B cell (primary cell): Measurements from ENCODE around the gene PIK3CD. TPM values are rescaled to one million over a fixed set of nuclear protein-coding genes. Genes with fewer than 3 reads are reported as not detected.

Experiments used
- ATAC-seq: fragments of 200-7000 bp; cut with Tn5 transposase; one replicate; pipeline ENCODE4 v1.10.0; 2021; ENCODE audit warnings: low read depth, mild to moderate bottlenecking, moderate number of reproducible peaks, moderate library complexity
- CTCF ChIA-PET: fragments of 350-600 bp; sonication (Branson Sonifier 250); formaldehyde crosslinking; loops from one replicate; lab custom pipeline; 2021; ENCODE audit warnings: antibody characterized with exemption, inconsistent platforms; lab: Charles Lee
- POLR2A ChIA-PET: fragments of 350-600 bp; sonication (Branson Sonifier 250); formaldehyde crosslinking; loops from one replicate; lab custom pipeline; 2021; ENCODE audit warnings: antibody characterized with exemption; lab: Charles Lee
- DNase-seq: peaks from one replicate; pipeline ENCODE4 v3.0.0; 2013
- H2AFZ ChIP-seq: 2 replicates; pipeline ENCODE4 v1.6.1; 2012; ENCODE audit warnings: mild to moderate bottlenecking, low read depth, low read length; ENCODE audit not compliant: insufficient read depth, poor library complexity, severe bottlenecking
- H3K27ac ChIP-seq, 2 donors: 1 replicate in 1 of 2; 2 replicates in 1 of 2; pipeline ENCODE4 v1.5.1; 2012 to 2013; ENCODE audit warnings: low read length in 2 of 2, mild to moderate bottlenecking in 2 of 2, moderate library complexity in 1 of 2
- H3K27me3 ChIP-seq, 4 experiments: fragments of 200-600 bp in 1 of 4; sonication (generic) in 1 of 4; replicated peaks in 1 of 4; 1 replicate in 2 of 4; 2 replicates in 2 of 4; pipeline versions ENCODE4 v1.6.1 to v1.7.0; 2013 to 2016; ENCODE audit warnings: low read length in 3 of 4, mild to moderate bottlenecking in 2 of 4, mixed read lengths in 1 of 4, moderate library complexity in 1 of 4; ENCODE audit not compliant: insufficient read depth in 4 of 4, control insufficient read depth in 3 of 4; ENCODE audit errors: control extremely low read depth in 1 of 4
- H3K36me3 ChIP-seq, 2 experiments: replicated peaks in 1 of 2; 1 replicate in 1 of 2; 2 replicates in 1 of 2; pipeline versions ENCODE4 v1.6.1 to v1.7.1; 2013; ENCODE audit warnings: low read length in 1 of 2; ENCODE audit not compliant: insufficient read depth in 2 of 2, control insufficient read depth in 1 of 2; ENCODE audit errors: control extremely low read depth in 1 of 2, extremely low read depth in 1 of 2
- H3K4me1 ChIP-seq, 2 donors: fragments of 200-600 bp in 1 of 2; sonication (generic) in 1 of 2; 1 replicate in 1 of 2; 2 replicates in 1 of 2; pipeline versions ENCODE4 v1.5.1 to v1.6.1; 2013 to 2017; ENCODE audit warnings: low read length in 2 of 2; ENCODE audit not compliant: control insufficient read depth in 2 of 2, insufficient read depth in 2 of 2
- H3K4me2 ChIP-seq: replicated peaks from 2 replicates; pipeline ENCODE3; 2012; ENCODE audit warnings: mild to moderate bottlenecking, low read depth, low read length; ENCODE audit not compliant: poor library complexity, severe bottlenecking
- H3K4me3 ChIP-seq, 5 experiments: fragments of 200-600 bp in 1 of 5; sonication (generic) in 1 of 5; 1 replicate in 3 of 5; 2 replicates in 2 of 5; pipeline versions ENCODE4 v1.5.1 to v1.7.0; 2011 to 2016; ENCODE audit warnings: low read length in 4 of 5, mild to moderate bottlenecking in 4 of 5, low read depth in 2 of 5, control low read depth in 1 of 5, moderate library complexity in 1 of 5; ENCODE audit not compliant: insufficient read depth in 1 of 5; ENCODE audit errors: control extremely low read depth in 1 of 5, extremely low read depth in 1 of 5
- H3K79me2 ChIP-seq: fragments of 200-600 bp; sonication (generic); one replicate; pipeline ENCODE4 v1.6.0; 2016; ENCODE audit warnings: low read length; ENCODE audit not compliant: control insufficient read depth, insufficient read depth
- H3K9ac ChIP-seq: fragments of 200-600 bp; sonication (generic); 2 replicates; pipeline ENCODE4 v1.6.1; 2017; ENCODE audit warnings: mild to moderate bottlenecking, low read length, moderate library complexity
- H3K9me3 ChIP-seq, 3 donors: one replicate each; pipeline versions ENCODE4 v1.6.1 to v1.7.1; 2013; ENCODE audit warnings: low read length in 2 of 3; ENCODE audit not compliant: control insufficient read depth in 2 of 3, insufficient read depth in 1 of 3; ENCODE audit errors: control extremely low read depth in 1 of 3
- H4K20me1 ChIP-seq: 2 replicates; pipeline ENCODE4 v1.6.0; 2012; ENCODE audit warnings: mild to moderate bottlenecking, low read length; ENCODE audit not compliant: insufficient read depth, control insufficient read depth, poor library complexity, severe bottlenecking
- H3K27ac Mint-ChIP-seq: one replicate; pipeline ENCODE4 v1.8.0; 2021; ENCODE audit warnings: mixed read lengths
- H3K27me3 Mint-ChIP-seq: one replicate; pipeline ENCODE4 v1.8.0; 2021; ENCODE audit warnings: mixed read lengths
- H3K4me1 Mint-ChIP-seq: one replicate; pipeline ENCODE4 v1.8.0; 2021; ENCODE audit warnings: mixed read lengths
- H3K4me3 Mint-ChIP-seq: one replicate; pipeline ENCODE4 v1.8.0; 2021; ENCODE audit warnings: mixed read lengths
- H3K9me3 Mint-ChIP-seq: one replicate; pipeline ENCODE4 v1.8.0; 2022; ENCODE audit warnings: mixed read lengths; ENCODE audit not compliant: insufficient read depth
- CTCF ChIP-seq: fragments of 200-600 bp; IDR thresholded peaks from one replicate; pipeline ENCODE4 v1.8.0; 2022; ENCODE audit warnings: antibody characterized with exemption, mild to moderate bottlenecking
- EZH2 ChIP-seq: IDR thresholded peaks from 2 replicates; pipeline ENCODE4 v1.6.1; 2012; ENCODE audit warnings: borderline replicate concordance, low read depth, mild to moderate bottlenecking, moderate library complexity, low read length; ENCODE audit not compliant: insufficient read depth, poor library complexity, severe bottlenecking
- WGBS: methylation state at CpG from one replicate; pipeline ENCODE4 v1.1.5; 2013; ENCODE audit warnings: missing lambda C conversion rate; ENCODE audit not compliant: insufficient coverage; 5-methylcytosine and 5-hydroxymethylcytosine counted together
- intact Hi-C: fragments of 100-400 bp; cut with micrococcal nuclease; formaldehyde crosslinking; loops from one replicate; pipeline ENCODE4 v1.10.0; 2022
- polyA plus RNA-seq: library from polyadenylated mRNA; depleted of rRNA; stranded (reverse); fragments of >200 nt; gene quantifications from 2 replicates; pipeline ENCODE4 v1.2.3, GENCODE V29; 2012
- total RNA-seq, 2 donors: library from RNA; stranded (reverse); fragments of 120-200 nt in 1 of 2; gene quantifications; 1 replicate in 1 of 2; 2 replicates in 1 of 2; pipeline versions ENCODE4 v1.2.3 to v1.2.4, GENCODE V29; 2013 to 2022

Gene PIK3CD
- total and polyA plus RNA-seq, 2 donors (not counting 1 experiment from before 2014, with no cell fraction given): 144 to 222 TPM

- ATAC-seq: no peak
- no peaks in the 10 kb centered on the region for H3K79me2 ChIP-seq
- over 99% methylated on average over 21 of the region's 21 CpGs for whole genome bisulfite sequencing
- no peak for DNase-seq
- intact Hi-C loops: no loop called here
- no peaks in the 10 kb centered on the region for H3K4me1 Mint-ChIP-seq
- POLR2A ChIA-PET: no interaction called here
- no peak overlapping the region for H3K4me3 Mint-ChIP-seq
- H3K27ac ChIP-seq: no peak overlapping the region
- CTCF ChIA-PET: interaction anchor here (0.9 kb wide), 1 partner anchor 9 kb away, joined by 6 read pairs; no protein-coding TSS in a partner anchor
- H3K9me3 ChIP-seq: no peaks in the 10 kb centered on the region
- no peak for TF ChIP-seq EZH2
- TF ChIP-seq CTCF: no peak
- H3K4me2 ChIP-seq: no peak overlapping the region
- H3K27me3 ChIP-seq: no peaks in the 10 kb centered on the region
- no peaks in the 10 kb centered on the region for H3K4me1 ChIP-seq
- no peak overlapping the region for H3K9ac ChIP-seq
- H3K27me3 Mint-ChIP-seq: no peaks in the 10 kb centered on the region
- no peaks in the 10 kb centered on the region for H3K9me3 Mint-ChIP-seq
- H3K4me3 ChIP-seq: no peak overlapping the region
- peaks cover 0 to 16% of the 10 kb centered on the region in 2 experiments for H3K36me3 ChIP-seq
- no peak overlapping the region for H3K27ac Mint-ChIP-seq
- H2AFZ ChIP-seq: no peak overlapping the region
- H4K20me1 ChIP-seq: no peaks in the 10 kb centered on the region
Observed at GRCh38 chr1:9606458-9606857, 45.1 kb upstream of the PIK3CD start.

- WGBS: 89% methylated on average over 10 of the region's 10 CpGs
- no peaks in the 10 kb centered on the region for H3K27me3 ChIP-seq
- no peaks in the 10 kb centered on the region for H3K9me3 Mint-ChIP-seq
- intact Hi-C loops: no loop called here
- ChIA-PET POLR2A (no interaction called here), CTCF (interaction anchor here (0.9 kb wide), 1 partner anchor 9 kb away, joined by 6 read pairs; no protein-coding TSS in a partner anchor)
- H3K4me1 Mint-ChIP-seq: no peaks in the 10 kb centered on the region
- no peak overlapping the region for H3K9ac ChIP-seq
- H3K27ac ChIP-seq: no peak overlapping the region
- H3K4me1 ChIP-seq: no peaks in the 10 kb centered on the region
- no peak overlapping the region for H3K4me2 ChIP-seq
- H4K20me1 ChIP-seq: no peaks in the 10 kb centered on the region
- H2AFZ ChIP-seq: no peak overlapping the region
- H3K27me3 Mint-ChIP-seq: no peaks in the 10 kb centered on the region
- H3K4me3 Mint-ChIP-seq: no peak overlapping the region
- DNase-seq (no peak), ATAC-seq (no peak)
- peaks cover 0 to 16% of the 10 kb centered on the region in 2 experiments for H3K36me3 ChIP-seq
- no peak overlapping the region for H3K4me3 ChIP-seq
- no peaks in the 10 kb centered on the region for H3K9me3 ChIP-seq
- TF ChIP-seq EZH2: no peak
- no peak for TF ChIP-seq CTCF
- no peak overlapping the region for H3K27ac Mint-ChIP-seq
- no peaks in the 10 kb centered on the region for H3K79me2 ChIP-seq
Observed at GRCh38 chr1:9606948-9607347, 44.6 kb upstream of the PIK3CD start.
